Fibroblast of pulmonary artery (primary cell): ENCODE results near the gene MLN.

ENCODE experiments used
- DNase-seq: peaks from one replicate; pipeline ENCODE4 v3.0.0-alpha.2; 2010; ENCODE audit warnings: low read depth
- H3K4me3 ChIP-seq: replicated peaks from 2 replicates; pipeline ENCODE4 v1.5.1; 2011; ENCODE audit warnings: low read depth, mild to moderate bottlenecking, control low read depth, low read length, moderate library complexity
- TF ChIP-seq, protein P1 (sequence below): IDR thresholded peaks from 2 replicates; pipeline ENCODE4 v1.5.1; 2011; ENCODE audit warnings: mild to moderate bottlenecking, control low read depth, low read length, inconsistent platforms; ENCODE audit errors: missing control alignments

MLN gene

GRCh38 chr6:33747823-33748222, 56.0 kb downstream of the MLN start:
- no peak overlapping the region for H3K4me3 ChIP-seq
- DNase-seq: no peak
- TF ChIP-seq, protein P1, sequence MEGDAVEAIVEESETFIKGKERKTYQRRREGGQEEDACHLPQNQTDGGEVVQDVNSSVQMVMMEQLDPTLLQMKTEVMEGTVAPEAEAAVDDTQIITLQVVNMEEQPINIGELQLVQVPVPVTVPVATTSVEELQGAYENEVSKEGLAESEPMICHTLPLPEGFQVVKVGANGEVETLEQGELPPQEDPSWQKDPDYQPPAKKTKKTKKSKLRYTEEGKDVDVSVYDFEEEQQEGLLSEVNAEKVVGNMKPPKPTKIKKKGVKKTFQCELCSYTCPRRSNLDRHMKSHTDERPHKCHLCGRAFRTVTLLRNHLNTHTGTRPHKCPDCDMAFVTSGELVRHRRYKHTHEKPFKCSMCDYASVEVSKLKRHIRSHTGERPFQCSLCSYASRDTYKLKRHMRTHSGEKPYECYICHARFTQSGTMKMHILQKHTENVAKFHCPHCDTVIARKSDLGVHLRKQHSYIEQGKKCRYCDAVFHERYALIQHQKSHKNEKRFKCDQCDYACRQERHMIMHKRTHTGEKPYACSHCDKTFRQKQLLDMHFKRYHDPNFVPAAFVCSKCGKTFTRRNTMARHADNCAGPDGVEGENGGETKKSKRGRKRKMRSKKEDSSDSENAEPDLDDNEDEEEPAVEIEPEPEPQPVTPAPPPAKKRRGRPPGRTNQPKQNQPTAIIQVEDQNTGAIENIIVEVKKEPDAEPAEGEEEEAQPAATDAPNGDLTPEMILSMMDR: no peak

DNA sequence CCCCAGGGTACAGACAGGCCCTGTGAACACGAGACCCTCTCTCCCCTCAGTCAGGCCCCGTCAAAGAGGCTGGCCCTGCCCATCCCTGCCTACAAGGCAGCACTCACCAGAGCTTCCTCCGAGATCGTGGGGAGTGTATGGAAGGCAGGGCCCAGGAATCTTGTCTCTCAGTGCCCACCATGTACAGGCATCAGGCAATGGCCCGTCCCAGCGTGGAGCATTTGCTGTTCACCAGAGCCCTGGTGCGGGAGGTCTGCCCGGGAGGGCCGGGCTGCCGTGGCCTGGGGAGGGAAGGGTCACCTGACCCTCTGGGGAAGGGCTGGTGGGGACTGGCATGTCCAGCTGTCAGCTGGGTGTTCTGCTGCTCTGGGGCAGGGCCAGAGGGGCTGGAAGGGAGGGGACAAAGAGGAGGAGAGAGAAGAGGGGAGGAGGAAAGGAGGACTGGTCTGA, 57.1 kb downstream of the MLN start, which contains the start of gene IP6K3:
IP6K3 (minus strand) TSS at position 255 of the 450 bp plus-strand sequence. CDS start 11,429 bp downstream, outside the sequence.
- H3K4me3 ChIP-seq: no peak within 1 kb of the TSS
- no peak for DNase-seq
- TF ChIP-seq, protein P1: no peak

GRCh38 chr6:33746036-33746600, 57.7 kb downstream of the MLN start:
- H3K4me3 ChIP-seq: no peak overlapping the region
- TF ChIP-seq, protein P1: no peak
- peak; percentile 57 for DNase-seq

DNA sequence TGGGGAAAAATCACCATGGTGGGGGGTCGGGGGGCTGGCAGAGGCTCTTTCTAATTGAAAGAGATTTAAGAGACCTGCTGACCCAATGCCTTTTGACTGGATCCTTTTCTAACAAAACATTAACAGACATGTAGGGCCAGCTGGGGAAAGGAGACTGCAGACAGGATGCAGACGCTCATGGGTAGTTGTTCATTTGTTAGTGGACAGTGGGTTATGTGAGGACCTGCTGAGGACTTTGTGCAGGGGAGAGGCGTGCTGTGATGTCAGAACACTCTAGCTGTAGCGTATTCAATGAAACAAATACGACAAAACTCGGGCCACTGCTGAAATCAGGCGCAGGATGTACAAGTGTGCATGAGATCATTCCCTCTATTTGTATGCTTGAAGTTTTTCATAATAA, 58.3 kb downstream of the MLN start:
- TF ChIP-seq, protein P1: no peak
- H3K4me3 ChIP-seq: no peak overlapping the region
- DNase-seq: no peak

- H3K4me3 ChIP-seq: no peak overlapping the region
Measured at GRCh38 chr6:33744895-33745546, 58.8 kb downstream of the MLN start.

More at GRCh38 chr6:33744895-33745546, 58.8 kb downstream of the MLN start:
- DNase-seq: no peak
- TF ChIP-seq, protein P1: no peak
